ENCODE measurements around the gene SLC25A31.

The SLC25A31 gene

DNA sequence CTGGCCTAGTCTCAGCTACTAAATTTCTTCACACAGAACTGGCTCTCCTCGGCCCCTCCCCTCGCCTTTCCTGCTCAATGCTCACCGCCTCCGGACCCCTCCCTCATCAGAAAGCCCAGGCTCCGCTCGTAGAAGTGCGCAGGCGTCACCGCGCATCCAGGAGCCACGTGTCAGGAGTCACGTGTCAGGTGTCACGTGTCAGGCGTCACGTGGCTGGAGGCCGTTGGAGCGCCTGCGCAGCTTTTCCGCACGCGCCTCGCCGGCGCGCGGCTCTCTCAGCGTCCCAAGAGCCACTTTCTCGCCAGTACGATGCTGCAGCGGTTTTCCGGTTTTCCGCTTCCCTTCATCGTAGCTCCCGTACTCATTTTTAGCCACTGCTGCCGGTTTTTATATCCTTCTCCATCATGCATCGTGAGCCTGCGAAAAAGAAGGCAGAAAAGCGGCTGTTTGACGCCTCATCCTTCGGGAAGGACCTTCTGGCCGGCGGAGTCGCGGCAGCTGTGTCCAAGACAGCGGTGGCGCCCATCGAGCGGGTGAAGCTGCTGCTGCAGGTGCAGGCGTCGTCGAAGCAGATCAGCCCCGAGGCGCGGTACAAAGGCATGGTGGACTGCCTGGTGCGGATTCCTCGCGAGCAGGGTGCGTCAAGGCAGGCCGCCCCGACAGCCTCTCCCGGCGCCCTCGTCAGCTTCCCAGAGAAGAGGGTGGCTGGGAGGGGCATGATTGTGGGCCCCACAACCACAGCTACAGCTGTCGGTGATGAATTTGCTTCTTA lies at the start of gene SLC25A31:
Gene SLC25A31, plus strand, starts transcription at position 259 of the 772 bp plus-strand sequence. Its CDS starts 146 bp downstream, at position 405.
- no peak for DNase-seq

DNA sequence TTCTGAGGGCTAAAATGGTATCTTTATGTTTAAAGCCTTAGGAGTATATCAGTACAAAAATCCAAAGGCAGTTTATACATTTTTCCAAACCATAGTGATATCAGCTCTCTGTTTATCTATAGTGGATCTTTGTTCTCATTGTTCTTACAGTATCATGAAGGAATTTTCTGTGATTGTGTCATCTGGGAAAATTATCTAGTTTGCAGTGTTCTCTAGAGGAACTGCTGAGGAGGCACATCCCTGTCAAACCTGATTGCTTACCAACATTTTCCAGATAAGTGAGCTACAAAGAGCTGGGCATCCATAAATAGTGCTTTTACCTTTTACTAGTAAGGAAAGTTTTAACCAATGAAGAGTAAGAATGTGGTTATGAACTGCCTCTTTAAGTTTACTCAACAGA lies 44.9 kb upstream of the SLC25A31 start:
- DNase-seq: no peak

DNA sequence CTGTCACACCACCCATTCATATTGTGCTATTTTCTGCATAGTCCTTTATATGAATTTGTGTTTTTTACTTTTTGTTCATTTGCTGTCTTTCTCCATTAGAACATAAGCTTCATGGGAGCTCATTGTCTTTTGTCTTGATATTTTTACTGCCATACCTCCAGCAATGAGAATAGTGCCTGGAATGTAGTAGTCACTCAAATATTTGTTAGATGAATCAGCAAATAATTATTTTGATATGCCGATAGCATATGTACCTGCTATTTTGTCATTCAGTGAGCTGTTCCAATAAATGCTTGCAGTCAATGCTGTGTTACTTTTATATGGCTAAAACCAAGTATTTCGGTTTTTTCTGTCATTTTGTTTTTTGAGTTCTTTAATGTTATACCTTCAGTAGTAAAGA lies 43.5 kb upstream of the SLC25A31 start:
- no peak for DNase-seq

DNA sequence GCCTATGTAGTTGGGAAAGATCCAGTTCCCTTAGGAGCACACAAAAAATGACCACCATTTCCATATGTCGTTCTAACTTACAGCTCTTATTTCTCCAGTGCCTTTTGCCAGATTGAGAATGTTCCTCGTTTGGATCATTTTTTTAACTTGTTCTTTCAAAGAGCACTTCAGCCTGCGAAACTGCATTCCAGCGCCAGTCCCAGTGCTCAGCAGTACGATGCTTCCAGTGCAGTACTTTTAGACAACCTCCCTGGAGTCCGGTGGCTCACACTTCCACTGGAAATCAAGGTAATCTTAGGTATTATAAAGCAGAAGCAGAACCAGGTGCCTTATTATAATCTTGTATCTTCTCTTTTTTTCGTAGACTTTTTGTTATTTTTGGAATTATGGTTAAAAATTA lies 42.6 kb upstream of the SLC25A31 start:
- DNase-seq: no peak

DNA sequence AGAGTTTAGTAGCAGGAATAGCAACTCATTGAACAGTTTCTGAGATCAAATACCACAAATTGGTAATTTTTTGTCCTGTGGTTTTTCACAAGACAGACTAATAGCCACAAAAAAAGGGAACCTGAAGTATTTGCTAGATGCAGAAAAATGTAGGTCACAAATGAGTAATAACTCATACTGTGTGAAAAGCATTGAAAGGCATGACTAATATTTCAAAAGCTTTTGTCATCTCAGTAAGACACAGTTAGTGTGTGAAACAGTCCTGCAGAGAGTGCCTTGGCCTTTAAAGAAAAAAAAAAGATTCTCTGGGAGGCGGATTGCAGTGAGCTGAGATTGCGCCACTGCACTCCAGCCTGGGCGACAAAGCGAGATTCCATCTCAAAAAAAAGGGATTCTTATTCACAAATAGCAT lies 31.4 kb upstream of the SLC25A31 start:
- no peak for DNase-seq

DNA sequence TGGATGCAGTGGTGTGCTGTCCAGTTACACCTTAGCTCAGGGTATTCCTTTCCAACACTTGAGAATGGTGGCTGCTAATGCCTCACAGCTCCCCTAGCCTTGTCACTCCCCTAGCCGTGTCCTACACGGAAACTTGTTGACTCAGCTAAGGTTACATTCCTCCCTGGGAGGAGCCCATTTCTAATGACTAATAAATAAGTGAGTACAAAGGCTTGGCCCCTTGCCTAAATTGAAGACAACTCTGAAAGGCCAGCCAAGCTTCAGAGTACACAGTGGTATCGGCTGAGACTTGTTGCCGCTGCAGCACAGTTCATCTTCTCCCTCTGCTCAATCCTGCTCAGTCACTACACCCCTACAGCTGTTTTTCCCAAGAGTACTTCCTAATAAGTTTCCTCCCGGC lies 21.2 kb upstream of the SLC25A31 start:
- peak; percentile 65 for DNase-seq

DNA sequence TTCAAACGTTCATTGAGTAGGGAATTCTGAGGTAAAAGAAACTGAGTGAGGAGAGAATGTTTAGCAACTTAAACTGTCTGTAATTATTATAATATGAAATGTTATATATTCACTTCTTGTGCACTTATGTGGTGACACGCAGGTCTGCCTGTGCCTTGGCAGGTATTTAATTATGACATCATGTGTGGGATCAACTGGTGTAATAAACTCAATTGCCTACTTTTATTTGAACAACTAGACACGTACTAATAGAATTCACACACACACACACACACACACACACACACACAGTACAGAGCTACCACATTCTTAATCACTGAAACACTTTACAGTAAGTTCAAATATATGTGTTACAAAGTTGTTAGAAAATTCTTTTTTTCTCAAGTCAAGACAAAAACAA lies 20.7 kb upstream of the SLC25A31 start:
- DNase-seq: no peak

DNA sequence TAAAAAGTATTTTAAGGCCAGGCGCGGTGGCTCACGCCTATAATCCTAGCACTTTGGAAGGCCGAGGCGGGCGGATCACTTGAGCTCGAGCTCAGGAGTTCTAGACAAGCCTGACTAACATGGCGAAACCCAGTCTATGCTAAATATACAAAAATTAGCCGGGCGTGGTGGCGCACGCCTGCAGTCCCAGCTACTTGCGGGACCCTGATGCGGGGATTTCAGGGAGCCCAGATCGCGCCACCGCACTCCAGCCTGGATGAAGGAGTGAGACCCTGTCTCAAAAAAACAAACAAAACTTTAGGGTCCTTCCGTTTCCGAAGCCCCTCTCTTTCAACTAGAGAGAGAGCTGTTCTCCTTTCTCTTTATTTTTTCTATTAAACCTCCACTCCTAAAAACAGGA lies 1.2 kb downstream of the SLC25A31 start:
- no peak for DNase-seq

DNA sequence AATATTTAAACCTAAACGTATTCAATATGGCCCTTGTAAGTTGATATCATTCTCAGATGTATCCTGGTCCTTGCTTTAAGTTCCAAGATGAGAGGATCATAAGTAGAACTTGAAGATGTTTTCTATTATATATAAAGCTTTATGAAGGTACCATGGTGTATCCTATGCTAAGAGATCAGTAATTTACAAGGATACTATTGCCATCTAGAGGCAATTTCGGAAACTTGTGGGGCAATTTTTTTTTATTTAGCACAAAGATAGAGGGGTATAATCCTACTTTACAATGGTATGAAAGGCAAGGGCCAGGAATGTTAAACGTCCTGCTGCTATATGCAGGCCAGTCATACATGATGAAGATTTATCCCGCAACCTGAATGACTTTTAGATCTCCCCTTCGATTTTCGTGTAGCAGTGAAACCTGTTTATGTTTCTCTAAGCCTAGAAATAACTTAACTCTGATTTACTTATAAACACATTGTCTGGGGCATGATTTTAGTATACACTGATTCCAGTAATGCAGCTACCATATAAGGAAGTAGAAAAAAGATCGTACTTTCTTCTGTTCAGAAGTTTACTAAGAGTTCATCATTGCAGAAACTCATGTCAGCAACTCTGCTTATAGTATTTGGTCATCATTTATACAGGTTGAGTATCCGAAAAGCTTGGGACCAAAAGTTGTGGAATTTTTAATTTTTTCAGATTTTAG lies 2.6 kb downstream of the SLC25A31 start:
- no peak for DNase-seq

DNA sequence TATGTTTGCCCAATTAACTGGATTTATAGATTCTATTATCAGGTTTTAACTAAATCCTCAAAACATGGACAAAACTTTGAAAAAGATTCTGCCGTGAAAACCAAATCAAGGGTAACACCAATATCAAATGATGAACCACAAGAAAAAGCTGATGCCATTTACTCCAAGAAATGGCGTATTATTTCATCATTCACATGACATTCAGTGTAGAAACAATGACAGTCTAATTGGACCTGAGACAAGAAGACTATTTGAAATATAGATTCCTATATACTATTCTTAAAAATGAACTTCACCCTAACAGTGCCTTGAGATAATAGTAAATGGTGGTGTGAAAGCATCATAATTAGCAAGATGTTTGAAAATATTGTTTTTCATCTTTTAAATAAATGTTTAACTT lies 4.8 kb downstream of the SLC25A31 start:
- DNase-seq: no peak

DNA sequence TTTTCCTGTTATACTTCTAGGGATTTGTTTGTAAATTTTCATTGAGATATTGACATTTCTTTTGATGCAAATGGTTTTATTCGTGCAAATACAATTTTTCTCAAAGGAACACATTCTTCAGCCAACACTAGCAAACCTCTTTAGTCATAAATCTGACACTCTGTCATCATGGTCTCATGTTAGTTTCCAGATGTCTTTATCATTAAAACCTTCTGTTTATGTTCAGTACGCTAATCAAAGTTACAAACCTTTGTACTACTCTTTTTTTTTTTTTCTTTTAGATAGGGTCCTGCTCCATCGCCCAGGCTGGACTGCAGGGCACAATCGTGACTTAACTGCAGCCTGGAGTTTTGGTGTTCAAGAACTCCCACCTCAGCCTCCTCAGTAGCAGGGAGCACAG lies 7.1 kb downstream of the SLC25A31 start:
- no peak for DNase-seq

DNA sequence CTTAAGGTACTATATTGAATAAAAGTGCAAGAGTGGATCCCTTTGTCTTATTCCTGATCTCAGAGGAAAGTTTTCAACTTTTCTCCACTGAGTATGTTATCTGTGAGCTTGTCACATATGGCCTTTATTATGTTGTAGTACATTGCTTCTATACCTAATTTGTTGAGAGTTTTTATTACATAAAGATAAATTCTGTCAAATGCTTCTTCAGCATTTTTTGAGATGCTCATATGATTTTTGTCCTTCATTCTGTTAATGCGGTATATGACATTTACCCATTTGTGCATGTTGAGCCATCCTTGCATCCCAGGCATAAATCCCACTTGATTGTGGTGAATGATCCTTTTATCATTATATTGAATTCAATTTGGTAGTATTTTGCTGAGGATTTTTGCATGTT lies 11.0 kb downstream of the SLC25A31 start:
- no peak for DNase-seq

DNA sequence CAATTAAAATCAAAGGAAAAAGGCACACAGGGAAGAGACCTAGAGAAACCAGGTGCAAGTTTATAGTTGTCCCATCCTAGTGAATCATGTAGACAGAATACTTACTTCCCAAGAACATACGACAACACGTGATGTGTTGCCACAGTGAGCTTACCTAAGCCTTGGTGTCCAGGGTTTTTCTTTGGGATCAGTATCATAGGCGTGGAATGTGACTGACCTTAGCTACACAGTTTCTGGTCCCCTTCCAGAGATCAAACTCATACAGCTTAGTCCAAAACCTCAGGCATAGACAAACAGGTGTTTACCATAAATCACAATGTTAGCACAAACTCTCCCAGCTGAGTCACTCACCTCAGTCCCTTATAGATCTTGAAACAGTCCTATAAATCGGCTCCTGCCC lies 17.7 kb downstream of the SLC25A31 start:
- DNase-seq: no peak

DNA sequence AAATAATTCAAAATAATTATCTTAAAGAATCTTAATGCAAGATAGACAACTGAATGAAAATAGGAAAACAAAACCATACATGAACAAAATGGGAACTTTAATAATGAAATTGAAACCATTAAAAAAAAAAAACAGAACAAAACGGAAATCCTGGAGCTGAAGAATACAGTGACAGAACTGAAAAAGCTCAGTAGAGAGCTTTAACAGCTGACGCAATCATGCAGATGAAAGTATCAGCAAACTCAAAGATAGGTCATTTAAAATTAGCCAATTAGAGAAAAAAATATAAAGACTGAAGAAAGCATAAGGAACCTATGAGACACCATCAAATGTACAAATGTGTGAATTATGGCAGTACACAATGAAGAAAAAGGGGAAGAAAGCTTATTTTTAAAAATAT lies 18.8 kb downstream of the SLC25A31 start:
- no peak for DNase-seq

DNA sequence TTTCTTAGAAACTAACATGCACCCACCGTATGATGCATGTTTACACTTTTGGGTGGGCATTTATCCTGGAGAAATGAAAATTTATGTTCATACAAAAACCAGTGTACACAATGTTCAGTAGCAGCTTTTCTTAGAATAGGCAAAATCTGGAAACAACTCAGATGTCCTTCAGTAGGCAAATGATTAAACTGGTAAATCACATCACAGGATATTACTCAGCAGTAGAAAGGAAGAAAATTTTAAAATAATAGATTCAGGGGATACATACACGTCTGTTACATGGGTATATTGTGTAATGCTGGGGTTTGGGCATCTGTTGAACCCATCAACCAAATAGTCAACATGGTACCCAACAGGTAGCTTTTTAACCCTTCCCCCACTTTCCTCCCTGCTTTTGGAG lies 26.7 kb downstream of the SLC25A31 start:
- no peak for DNase-seq

DNA sequence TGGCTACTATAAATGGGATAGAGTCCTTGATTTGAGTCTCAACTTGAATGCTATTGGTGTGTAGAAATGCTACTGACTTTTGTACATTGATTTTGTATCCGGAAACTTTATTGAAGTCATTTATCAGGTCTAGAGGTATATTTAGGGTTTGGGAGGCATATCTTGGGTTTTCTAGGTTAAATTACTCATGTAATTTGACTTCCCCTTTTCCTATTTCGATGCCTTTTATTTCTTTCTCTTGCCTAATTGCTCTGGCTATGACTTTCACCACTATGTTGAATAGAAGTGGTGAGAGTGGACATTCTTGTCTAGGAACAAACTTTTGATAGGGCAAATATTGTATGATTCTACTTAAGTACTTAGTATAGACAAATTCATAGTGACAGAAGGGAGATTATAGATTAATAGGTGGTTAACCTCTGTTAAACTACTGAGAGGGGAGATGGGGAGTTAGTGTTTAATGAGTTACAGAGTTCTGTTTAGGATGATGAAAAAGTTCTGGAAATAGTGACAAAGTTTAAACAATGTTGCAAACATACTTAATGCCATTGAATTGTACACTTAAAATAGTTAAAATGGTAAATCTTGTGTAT lies 29.1 kb downstream of the SLC25A31 start:
- no peak for DNase-seq

DNA sequence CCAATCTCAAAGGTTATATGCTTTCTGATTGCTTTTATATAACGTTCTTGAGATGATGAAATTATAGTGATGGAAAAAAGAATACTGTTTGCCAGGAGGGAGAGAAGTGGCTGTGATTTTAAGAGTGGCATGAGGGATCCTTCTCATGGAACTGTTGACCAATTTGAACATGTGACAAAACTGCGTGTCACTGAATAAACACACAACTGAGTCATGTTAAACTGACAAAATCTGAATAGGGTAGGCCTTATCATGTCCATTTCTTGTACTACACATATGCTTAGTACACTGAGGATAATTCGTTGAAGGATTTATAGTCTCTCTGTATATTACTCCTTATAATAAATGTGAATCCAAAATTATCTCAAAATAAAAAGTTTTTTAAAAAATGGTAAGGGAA lies 29.7 kb downstream of the SLC25A31 start:
- DNase-seq: no peak

DNA sequence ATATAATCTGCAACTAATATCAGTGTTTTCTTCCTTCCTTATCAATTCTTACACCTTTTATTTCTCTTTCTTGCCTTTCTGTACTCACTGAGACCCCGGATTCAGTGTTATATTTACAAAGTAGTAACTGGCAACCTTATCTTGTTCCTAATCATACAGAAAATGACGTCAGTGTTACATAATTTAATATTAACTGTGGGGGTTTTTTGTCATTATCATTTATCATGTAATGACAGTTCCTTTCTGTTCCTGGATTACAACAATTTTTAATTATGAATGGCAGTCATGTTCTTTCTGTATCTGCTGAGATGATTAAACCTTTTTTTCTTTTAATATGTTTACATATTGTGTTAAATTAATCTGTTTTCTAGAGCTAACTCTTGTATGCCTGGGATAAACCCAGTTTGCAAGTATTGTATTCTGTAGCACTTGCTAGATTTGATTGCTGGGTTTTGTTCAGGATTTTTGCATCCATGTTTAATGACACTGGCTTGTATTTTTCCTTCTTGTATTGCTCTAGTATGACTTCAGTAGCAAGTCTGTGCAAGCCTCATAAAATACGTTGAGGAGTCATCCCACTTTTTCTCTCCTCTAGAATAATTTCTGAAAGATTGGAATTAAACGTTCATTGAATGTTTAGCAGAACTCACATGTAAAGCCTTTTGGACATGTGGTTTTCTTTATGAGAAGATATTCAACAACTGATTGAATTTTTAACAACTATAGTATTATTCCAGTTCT lies 41.5 kb downstream of the SLC25A31 start:
- no peak for DNase-seq

DNA sequence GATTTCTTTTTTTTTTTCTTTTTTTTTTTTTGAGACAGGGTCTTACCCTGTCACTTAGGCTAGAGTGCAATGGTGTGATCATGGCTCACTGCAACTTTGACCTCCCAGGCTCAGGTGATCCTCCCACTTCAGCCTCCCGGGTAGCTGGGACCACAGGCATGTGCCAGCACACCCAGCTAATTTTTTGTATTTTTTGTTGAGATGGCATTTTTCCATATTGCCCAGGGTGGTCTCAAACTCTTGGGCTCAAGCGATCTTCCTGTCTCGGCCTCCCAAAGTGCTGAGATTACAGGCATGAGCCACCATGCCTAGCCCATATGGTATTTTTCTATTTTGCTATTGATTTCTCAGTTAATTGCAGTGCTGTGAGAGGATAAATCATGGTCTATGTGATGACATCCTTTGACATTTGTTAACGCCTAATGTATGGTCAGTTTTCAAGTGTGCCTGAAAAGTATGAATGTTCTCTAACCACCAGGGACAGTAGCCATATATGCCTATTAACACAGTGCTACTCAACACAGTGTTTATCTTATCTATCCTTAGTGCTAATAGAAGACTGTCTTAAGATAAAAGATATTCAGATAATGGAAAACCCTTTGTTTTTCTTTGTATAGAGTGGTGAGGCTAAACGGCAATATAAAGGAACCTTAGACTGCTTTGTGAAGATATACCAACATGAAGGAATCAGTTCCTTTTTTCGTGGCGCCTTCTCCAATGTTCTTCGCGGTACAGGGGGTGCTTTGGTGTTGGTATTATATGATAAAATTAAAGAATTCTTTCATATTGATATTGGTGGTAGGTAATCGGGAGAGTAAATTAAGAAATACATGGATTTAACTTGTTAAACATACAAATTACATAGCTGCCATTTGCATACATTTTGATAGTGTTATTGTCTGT lies 42.8 kb downstream of the SLC25A31 start:
- no peak for DNase-seq

DNA sequence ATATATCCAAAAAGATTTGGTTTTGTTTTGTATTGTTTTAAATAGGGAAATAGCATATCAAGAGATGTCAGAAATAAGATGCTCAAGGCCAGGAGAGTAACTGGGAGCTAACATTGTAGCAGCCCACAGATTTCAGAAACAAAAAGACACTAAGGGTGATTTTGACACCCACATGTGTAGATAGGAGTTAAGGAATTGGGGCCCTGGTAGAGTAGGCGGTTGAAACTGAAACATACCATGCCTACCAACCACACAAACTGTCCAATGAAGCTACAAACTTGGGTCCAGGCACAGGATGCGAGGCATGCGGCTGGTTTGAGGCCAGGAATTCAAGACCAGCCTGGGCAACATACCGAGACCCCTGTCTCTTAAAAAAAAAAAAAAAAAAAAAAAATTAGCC lies 45.6 kb downstream of the SLC25A31 start:
- no peak for DNase-seq

DNA sequence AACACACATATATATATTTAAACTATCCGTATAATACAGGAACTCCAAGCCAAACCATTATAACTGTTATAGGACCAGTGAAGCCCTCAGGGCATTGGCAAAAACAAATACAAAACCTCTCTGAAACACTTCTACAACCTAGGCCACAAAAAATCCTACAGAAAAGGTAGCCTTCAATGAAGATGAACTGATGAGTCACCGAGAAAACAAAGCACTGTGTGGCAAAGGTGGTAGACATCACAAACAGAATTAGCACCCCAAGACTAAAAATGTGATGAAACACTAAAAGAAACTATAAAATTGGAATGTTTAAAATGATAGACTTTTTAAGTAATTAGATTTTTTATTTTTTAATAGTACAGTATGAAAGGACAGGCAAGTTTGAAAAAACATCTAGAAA lies 46.4 kb downstream of the SLC25A31 start:
- no peak for DNase-seq

DNA sequence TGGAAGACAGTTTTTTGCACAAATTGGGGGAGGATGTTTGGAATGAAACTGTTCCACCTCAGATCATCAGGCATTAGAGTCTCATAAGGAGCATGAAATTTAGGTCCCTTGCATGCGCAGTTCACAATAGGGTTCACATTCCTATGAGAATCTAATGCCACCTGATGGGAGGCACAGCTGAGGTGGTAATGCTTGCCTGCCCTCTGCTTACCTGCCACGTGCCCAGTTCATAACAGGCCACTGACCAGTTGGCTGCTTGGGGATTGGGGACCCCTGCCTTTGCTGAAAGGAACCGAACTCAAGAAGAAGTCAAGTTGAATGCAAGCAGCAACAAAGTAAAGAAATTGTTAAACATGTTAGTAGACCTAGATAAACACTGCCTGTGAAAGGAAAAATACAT lies 47.3 kb downstream of the SLC25A31 start:
- no peak for DNase-seq

All from islet precursor cell (in vitro differentiated cells).